Activated T-helper 17 cell treated with anti-CD3 and anti-CD28 coated beads, Interleukin-2, amount 50 U/mL, for 72 hours (primary cell): ENCODE data around the gene ARID4B. TPM values are rescaled to one million over a fixed set of nuclear protein-coding genes. Genes with fewer than 3 reads are reported as not detected.
"Not testable (repeated sequence)": the region's sequence is repeated elsewhere in the genome, so short reads cannot be mapped to it uniquely, and the experiment has no call there.

Experiments used
- ATAC-seq: fragments of 150-1000 bp; cut with Tn5 transposase; replicated peaks from 2 replicates; pipeline ENCODE4 v1.10.0; 2021; ENCODE audit warnings: mild to moderate bottlenecking, moderate library complexity
- H3K27ac Mint-ChIP-seq: one replicate; pipeline ENCODE4 v1.8.0; 2022; ENCODE audit warnings: mixed read lengths
- H3K27me3 Mint-ChIP-seq: one replicate; pipeline ENCODE4 v1.8.0; 2022; ENCODE audit warnings: mixed read lengths
- H3K36me3 Mint-ChIP-seq: one replicate; pipeline ENCODE4 v1.8.0; 2022; ENCODE audit warnings: low read depth, mild to moderate bottlenecking, mixed read lengths
- H3K4me1 Mint-ChIP-seq: one replicate; pipeline ENCODE4 v1.8.0; 2022; ENCODE audit warnings: mixed read lengths
- H3K4me3 Mint-ChIP-seq: one replicate; pipeline ENCODE4 v1.8.0; 2022; ENCODE audit warnings: mild to moderate bottlenecking, mixed read lengths
- H3K9me3 Mint-ChIP-seq: one replicate; pipeline ENCODE4 v1.8.0; 2022; ENCODE audit warnings: mixed read lengths
- total RNA-seq, 2 donors: library from RNA; stranded (reverse); gene quantifications; one replicate each; pipeline ENCODE4 v1.2.3, GENCODE V29; 2022

The ARID4B gene
- total RNA-seq: 10 to 100 TPM; 42.2 to 61.2 TPM

DNA sequence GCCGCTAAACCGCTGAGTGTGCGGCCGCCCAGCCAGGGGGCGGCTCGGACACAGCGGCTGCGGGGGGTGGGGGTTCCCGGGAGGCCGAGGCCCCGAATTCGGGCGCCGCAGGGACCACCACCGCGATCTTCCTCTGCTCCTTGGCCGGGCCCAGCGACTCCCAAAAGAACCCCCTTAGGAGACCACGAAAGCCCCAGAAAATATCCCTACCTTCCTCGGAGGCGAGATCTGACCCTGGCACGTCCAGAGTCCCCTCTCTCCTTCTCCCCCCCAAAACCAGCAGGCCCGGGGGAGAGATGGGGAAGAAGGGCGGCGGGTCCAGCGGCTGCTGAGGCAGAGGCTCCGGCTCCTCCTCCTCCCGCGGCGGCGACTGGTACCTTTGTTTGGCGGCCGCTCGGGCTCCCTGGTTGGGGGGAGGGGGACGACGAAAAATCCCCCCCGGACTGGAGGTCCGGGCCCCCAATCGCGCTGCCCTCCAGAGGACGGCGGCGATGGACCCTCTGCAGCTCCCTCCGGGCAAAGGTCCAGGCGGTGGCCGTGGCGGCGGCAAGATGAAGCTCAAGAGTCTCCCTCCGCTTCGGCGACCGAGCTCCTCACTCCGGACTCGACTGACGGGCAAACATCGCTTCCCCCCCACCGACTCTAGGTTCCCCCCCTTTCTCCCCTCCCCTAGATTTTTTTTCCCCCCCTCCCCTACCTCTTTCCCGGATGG lies at the start of gene ARID4B:
TSS of gene ARID4B (minus strand) at position 621 of the 712 bp plus-strand sequence. CDS start 1,260 bp downstream, outside the sequence.
- H3K4me3 Mint-ChIP-seq: no peak within 1 kb of the TSS
- H3K36me3 Mint-ChIP-seq: peaks cover 44% of the 10 kb centered on the region
- no peak for ATAC-seq
- peaks cover 10% of the 10 kb centered on the region for H3K4me1 Mint-ChIP-seq
- H3K27me3 Mint-ChIP-seq: no peaks in the 10 kb centered on the region
- H3K9me3 Mint-ChIP-seq: no peaks in the 10 kb centered on the region
- H3K27ac Mint-ChIP-seq: peak within 1 kb of the TSS; percentile 98

DNA sequence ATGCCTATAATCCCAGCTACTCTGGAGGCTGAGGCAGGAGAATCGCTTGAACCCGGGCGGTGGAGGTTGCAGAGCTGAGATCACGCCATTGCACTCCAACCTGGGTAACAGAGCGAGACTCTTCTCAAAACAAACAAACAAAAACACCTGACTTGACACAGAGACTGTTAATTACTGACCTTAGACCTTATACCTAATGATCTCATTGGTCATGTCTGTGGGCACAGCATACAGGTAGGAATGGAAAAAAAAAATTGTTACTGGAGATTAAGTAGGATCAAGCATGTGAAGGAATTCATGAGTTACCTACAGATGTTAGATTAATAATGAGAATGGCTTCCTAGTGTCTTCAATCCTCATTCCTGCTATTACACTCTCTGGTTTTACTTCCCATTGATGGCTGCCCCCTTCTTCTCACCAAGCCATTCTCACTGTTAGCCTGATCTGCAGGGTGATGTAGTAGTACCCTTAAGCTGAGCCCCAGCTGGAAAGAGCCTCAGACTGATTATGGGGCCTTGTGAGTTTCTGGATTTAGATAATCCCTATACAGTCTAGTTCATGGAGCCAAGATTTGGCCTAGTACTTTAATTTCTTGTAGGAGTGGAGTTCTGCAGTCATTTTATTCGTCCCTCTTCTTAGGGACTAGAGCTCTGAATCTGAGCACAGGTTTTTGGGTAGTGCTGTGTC lies 48.1 kb upstream of the ARID4B start:
- Mint-ChIP-seq H3K27me3 (no peaks in the 10 kb centered on the region), H3K4me3 (no peak overlapping the region), H3K36me3 (peaks cover 50% of the 10 kb centered on the region), H3K9me3 (no peaks in the 10 kb centered on the region), H3K4me1 (no peaks in the 10 kb centered on the region), H3K27ac (peak overlapping the region; percentile 50)
- no peak for ATAC-seq

DNA sequence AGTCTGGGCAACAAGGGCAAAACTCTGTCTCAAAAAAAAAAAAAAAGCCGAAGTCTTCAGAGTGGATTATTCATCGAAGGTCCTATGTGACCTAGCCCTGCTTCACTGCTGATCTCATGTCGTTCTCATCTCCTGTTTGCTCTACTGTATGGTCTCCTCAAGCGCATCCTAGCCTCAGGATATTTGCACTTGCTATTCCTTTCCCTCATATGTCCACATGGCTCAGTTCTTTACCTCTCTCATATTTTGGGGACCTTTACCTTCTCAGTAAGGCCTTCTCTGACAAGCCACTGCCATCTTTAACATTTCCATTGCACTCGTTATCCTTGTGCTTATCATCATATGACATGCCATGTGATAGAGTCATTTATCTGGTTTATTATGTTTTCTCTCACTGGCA lies 41.8 kb upstream of the ARID4B start:
- Mint-ChIP-seq H3K27me3 (no peaks in the 10 kb centered on the region), H3K9me3 (no peaks in the 10 kb centered on the region), H3K27ac (no peak overlapping the region), H3K36me3 (peaks cover 12% of the 10 kb centered on the region), H3K4me3 (no peak overlapping the region), H3K4me1 (peaks cover 11% of the 10 kb centered on the region)
- ATAC-seq: no peak

GRCh38 chr1:235368428-235368827 lies 40.4 kb upstream of the ARID4B start:
- ATAC-seq: no peak
- Mint-ChIP-seq H3K4me3 (peak overlapping the region; percentile 98), H3K27me3 (no peaks in the 10 kb centered on the region), H3K4me1 (peaks cover 11% of the 10 kb centered on the region), H3K9me3 (no peaks in the 10 kb centered on the region), H3K27ac (no peak overlapping the region), H3K36me3 (peaks cover 6% of the 10 kb centered on the region)

- Mint-ChIP-seq H3K4me3 (peak within 1 kb of the TSS; percentile 98), H3K27ac (peak within 1 kb of the TSS; percentile 67), H3K27me3 (no peaks in the 10 kb centered on the region), H3K36me3 (peaks cover 6% of the 10 kb centered on the region), H3K9me3 (no peaks in the 10 kb centered on the region), H3K4me1 (peaks cover 11% of the 10 kb centered on the region)
- peak; percentile 98 for ATAC-seq
Observed at GRCh38 chr1:235367000-235367908, 39.3 kb upstream of the ARID4B start, which contains the start of gene TBCE. TSS of gene TBCE (plus strand) at chr1:235367427. CDS start at chr1:235380050, 12,623 bp downstream.

GRCh38 chr1:235366286-235366685 lies 38.3 kb upstream of the ARID4B start:
- ATAC-seq: peak; percentile 63

GRCh38 chr1:235364189-235364588 lies 36.2 kb upstream of the ARID4B start:
- not testable (repeated sequence) for ATAC-seq, H3K4me3 Mint-ChIP-seq, H3K27me3 Mint-ChIP-seq, H3K36me3 Mint-ChIP-seq, H3K9me3 Mint-ChIP-seq, H3K27ac Mint-ChIP-seq, H3K4me1 Mint-ChIP-seq

More at GRCh38 chr1:235366286-235366685, 38.3 kb upstream of the ARID4B start:
- peak overlapping the region; percentile 98 for H3K4me3 Mint-ChIP-seq
- H3K27ac Mint-ChIP-seq: peak overlapping the region; percentile 67
- H3K27me3 Mint-ChIP-seq: no peaks in the 10 kb centered on the region
- H3K9me3 Mint-ChIP-seq: no peaks in the 10 kb centered on the region
- H3K4me1 Mint-ChIP-seq: peaks cover 11% of the 10 kb centered on the region
- peaks cover 6% of the 10 kb centered on the region for H3K36me3 Mint-ChIP-seq

GRCh38 chr1:235358899-235359298 lies 30.9 kb upstream of the ARID4B start:
- no peaks in the 10 kb centered on the region for H3K36me3 Mint-ChIP-seq
- no peaks in the 10 kb centered on the region for H3K27me3 Mint-ChIP-seq
- no peak for ATAC-seq
- H3K27ac Mint-ChIP-seq: no peak overlapping the region
- no peaks in the 10 kb centered on the region for H3K4me1 Mint-ChIP-seq
- no peaks in the 10 kb centered on the region for H3K9me3 Mint-ChIP-seq
- H3K4me3 Mint-ChIP-seq: no peak overlapping the region

DNA sequence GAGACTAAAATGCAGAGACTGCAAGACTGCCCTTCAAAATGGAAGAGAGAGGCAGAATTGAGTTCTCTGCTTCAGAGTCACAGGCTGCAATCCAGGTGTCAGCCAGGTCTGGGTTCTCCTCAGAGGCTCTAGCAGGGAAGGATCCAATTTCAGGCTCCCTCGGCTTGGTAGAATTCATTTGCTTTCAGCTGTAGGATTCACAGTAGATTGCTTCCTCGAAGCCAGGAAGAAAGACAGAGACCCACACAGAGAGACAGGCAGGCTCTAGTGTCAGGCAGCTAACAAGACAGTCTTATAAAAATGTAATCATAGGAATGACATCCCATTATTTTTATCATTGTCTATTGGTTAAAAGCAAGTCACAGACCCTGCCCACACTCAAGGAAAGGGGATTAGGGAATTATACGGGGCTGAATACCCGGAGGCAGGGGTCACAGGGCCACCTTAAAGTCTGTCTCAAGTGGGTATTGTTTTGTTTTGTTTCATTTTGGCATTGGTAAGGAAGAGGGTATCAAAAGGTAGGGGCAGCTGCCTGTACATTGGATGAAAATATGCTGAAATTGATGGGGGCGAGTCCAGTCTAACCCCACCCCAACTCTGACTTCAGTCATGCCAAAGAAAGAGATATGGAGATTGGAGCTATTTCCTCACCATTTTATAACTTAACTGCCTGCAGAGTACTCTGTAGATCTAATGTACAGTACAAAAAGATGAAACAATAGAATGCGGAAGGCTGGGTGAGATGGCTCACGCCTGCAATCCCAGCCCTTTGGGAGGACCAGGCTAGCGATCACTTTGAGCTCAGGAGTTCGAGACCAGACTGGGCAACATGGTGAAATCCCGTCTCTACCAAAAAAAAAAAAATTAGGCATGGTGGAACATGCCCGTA lies 29.8 kb upstream of the ARID4B start:
- Mint-ChIP-seq H3K9me3 (no peaks in the 10 kb centered on the region), H3K27me3 (no peaks in the 10 kb centered on the region), H3K4me1 (no peaks in the 10 kb centered on the region), H3K27ac (no peak overlapping the region), H3K4me3 (no peak overlapping the region), H3K36me3 (no peaks in the 10 kb centered on the region)
- ATAC-seq: no peak

DNA sequence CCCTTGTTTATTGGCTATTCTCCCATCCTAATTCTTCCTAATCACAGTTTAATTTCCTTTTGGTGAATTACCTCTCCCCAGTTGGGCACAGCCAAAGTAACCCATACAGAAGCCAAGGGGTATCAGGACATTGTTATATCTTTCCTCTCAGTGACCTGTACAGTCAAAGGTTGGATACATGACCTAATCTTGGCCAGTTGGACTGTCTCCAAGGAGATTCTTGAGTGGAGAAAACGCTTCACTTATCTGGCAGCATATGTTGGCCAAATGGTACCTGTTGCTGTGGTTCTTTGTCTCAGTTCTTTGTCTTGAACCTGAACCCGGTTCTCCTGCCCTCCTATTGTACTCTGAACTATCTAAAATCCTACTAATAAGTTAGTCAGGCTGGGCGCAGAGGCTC lies 23.9 kb upstream of the ARID4B start:
- H3K27ac Mint-ChIP-seq: no peak overlapping the region
- no peaks in the 10 kb centered on the region for H3K4me1 Mint-ChIP-seq
- no peaks in the 10 kb centered on the region for H3K36me3 Mint-ChIP-seq
- H3K9me3 Mint-ChIP-seq: no peaks in the 10 kb centered on the region
- H3K4me3 Mint-ChIP-seq: no peak overlapping the region
- no peak for ATAC-seq
- no peaks in the 10 kb centered on the region for H3K27me3 Mint-ChIP-seq

DNA sequence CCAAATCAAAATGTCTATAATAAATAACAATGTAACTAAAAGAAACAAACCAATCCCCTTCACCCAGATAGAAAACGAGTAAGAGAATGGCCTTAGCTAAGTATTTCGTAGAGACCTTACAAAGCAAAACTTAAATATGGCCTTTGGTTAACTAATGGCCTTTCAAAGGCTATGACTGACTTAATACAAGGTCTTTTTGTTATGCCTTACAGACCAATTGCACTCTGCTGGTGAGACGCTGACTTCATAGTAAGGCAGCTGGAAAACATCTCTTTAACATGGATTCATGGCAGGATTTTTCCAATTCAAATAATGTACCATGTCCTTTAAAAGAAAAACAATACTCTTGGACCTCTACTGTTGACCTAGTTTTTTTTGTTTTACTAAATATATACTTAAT lies 23.5 kb upstream of the ARID4B start:
- H3K27ac Mint-ChIP-seq: no peak overlapping the region
- H3K27me3 Mint-ChIP-seq: no peaks in the 10 kb centered on the region
- no peaks in the 10 kb centered on the region for H3K36me3 Mint-ChIP-seq
- H3K4me3 Mint-ChIP-seq: no peak overlapping the region
- H3K9me3 Mint-ChIP-seq: no peaks in the 10 kb centered on the region
- ATAC-seq: no peak
- H3K4me1 Mint-ChIP-seq: no peaks in the 10 kb centered on the region

DNA sequence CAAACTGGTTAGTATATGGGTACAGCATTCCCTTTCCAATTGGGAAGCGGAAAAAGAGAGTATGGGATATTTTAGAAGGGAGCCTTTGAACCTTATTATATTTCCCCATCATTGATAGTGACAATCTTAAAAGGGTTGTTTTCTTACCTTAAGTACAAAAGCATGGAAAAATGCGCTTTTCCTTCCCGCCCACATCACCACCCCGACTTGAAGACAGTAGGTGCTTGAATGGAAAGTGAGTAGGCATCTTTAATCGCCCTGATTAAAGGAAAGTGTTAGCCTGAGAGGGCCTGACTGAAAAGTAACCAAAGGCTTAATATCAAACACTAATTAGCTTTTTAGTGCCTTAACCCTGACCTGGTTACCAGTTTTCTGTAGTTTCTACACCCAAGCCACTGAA lies 15.7 kb upstream of the ARID4B start:
- no peak overlapping the region for H3K4me3 Mint-ChIP-seq
- no peaks in the 10 kb centered on the region for H3K4me1 Mint-ChIP-seq
- H3K9me3 Mint-ChIP-seq: no peaks in the 10 kb centered on the region
- H3K27me3 Mint-ChIP-seq: no peaks in the 10 kb centered on the region
- ATAC-seq: no peak
- peaks cover 61% of the 10 kb centered on the region for H3K36me3 Mint-ChIP-seq
- H3K27ac Mint-ChIP-seq: no peak overlapping the region

DNA sequence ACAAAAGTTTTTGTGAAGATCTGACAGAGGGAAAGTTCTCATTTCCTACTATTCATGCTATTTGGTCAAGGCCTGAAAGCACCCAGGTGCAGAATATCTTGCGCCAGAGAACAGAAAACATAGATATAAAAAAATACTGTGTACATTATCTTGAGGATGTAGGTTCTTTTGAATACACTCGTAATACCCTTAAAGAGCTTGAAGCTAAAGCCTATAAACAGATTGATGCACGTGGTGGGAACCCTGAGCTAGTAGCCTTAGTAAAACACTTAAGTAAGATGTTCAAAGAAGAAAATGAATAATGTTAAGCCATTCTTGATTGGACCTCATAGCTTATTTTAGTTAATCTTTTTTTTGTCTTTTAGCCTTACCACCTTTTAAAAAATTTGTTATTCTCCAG lies 14.5 kb upstream of the ARID4B start:
- Mint-ChIP-seq H3K27ac (no peak overlapping the region), H3K4me1 (no peaks in the 10 kb centered on the region)

GRCh38 chr1:235342039-235342438 lies 14.1 kb upstream of the ARID4B start:
- Mint-ChIP-seq H3K9me3 (no peaks in the 10 kb centered on the region), H3K36me3 (peaks cover 74% of the 10 kb centered on the region), H3K27ac (no peak overlapping the region), H3K27me3 (no peaks in the 10 kb centered on the region), H3K4me1 (peaks cover 2% of the 10 kb centered on the region), H3K4me3 (no peak overlapping the region)
- ATAC-seq: no peak

More for the DNA sequence above, 14.5 kb upstream of the ARID4B start:
- ATAC-seq: no peak
- H3K27me3 Mint-ChIP-seq: no peaks in the 10 kb centered on the region
- H3K9me3 Mint-ChIP-seq: no peaks in the 10 kb centered on the region
- H3K36me3 Mint-ChIP-seq: peaks cover 70% of the 10 kb centered on the region
- no peak overlapping the region for H3K4me3 Mint-ChIP-seq
